ENCODE data around the gene ZBTB22.

ZBTB22 gene

DNA sequence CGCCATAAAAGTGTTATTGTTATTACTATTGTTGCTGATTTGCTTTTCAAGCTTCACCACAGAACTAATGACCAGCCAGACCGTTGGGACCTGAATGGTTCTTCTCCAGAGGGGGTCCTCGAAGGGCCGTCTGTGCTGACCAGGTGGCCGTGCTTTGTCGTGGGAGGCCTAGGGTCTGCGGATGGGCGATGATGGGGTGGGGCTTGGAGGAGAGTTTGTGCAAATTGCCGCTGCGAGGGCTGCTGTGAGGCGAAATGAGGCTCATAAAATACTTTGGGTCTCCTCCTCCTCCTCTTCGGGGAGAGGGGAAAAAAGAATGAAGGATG, 6.0 kb upstream of the ZBTB22 start:
- peak overlapping the region; percentile 96 for H3K4me2 ChIP-seq (ENCODE audit: low read length)
- peak overlapping the region; percentile 91 for H3K4me3 ChIP-seq (ENCODE audit: low read depth, low read length)
- TF ChIP-seq, protein P1, sequence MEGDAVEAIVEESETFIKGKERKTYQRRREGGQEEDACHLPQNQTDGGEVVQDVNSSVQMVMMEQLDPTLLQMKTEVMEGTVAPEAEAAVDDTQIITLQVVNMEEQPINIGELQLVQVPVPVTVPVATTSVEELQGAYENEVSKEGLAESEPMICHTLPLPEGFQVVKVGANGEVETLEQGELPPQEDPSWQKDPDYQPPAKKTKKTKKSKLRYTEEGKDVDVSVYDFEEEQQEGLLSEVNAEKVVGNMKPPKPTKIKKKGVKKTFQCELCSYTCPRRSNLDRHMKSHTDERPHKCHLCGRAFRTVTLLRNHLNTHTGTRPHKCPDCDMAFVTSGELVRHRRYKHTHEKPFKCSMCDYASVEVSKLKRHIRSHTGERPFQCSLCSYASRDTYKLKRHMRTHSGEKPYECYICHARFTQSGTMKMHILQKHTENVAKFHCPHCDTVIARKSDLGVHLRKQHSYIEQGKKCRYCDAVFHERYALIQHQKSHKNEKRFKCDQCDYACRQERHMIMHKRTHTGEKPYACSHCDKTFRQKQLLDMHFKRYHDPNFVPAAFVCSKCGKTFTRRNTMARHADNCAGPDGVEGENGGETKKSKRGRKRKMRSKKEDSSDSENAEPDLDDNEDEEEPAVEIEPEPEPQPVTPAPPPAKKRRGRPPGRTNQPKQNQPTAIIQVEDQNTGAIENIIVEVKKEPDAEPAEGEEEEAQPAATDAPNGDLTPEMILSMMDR (IDR thresholded peaks at IDR 0.05) = no peak
- H2AFZ ChIP-seq = peak overlapping the region; percentile 93
- H3K27ac ChIP-seq = peak overlapping the region; percentile 86
- peaks cover 7% of the 10 kb centered on the region for H3K79me2 ChIP-seq
- H3K4me1 ChIP-seq = peaks cover 33% of the 10 kb centered on the region
- H3K27me3 ChIP-seq (ENCODE audit: control insufficient read depth, insufficient read depth, low read length) = no peaks in the 10 kb centered on the region
- no peaks in the 10 kb centered on the region for H3K36me3 ChIP-seq (ENCODE audit: control insufficient read depth, insufficient read depth, low read length)
- no peaks in the 10 kb centered on the region for H3K9me3 ChIP-seq (ENCODE audit: control insufficient read depth, low read length)
- peak overlapping the region; percentile 5 for H3K9ac ChIP-seq

DNA sequence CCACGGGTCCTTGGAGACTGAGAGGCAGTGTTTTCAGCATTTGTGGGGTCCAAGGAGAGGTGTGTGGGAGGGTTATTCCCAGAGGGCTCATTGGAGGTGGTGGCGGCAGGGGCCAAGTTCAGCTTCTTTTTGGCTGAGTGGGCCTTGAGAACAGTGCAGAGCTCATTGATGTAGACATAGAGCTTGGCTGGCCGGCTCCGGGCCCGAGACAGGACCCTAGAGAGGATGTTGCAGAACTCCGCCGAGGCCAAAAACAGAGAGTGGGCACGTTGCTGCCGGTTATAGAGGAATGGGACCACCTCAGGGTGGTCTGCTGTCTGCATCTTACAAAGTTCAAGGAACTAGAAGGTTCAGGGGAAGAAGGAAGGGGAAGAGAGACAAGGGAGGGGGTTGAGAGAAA, 3.7 kb upstream of the ZBTB22 start:
- Histone ChIP-seq H3K36me3 (ENCODE audit: control insufficient read depth, insufficient read depth, low read length) (no peaks in the 10 kb centered on the region), H3K4me3 (ENCODE audit: low read depth, low read length) (peak overlapping the region; percentile 11), H3K79me2 (peaks cover 7% of the 10 kb centered on the region), H3K4me1 (peaks cover 44% of the 10 kb centered on the region), H3K4me2 (ENCODE audit: low read length) (peak overlapping the region; percentile 54), H3K27me3 (ENCODE audit: control insufficient read depth, insufficient read depth, low read length) (no peaks in the 10 kb centered on the region), H3K27ac (peak overlapping the region; percentile 86), H2AFZ (no peak overlapping the region), H3K9ac (no peak overlapping the region), H3K9me3 (ENCODE audit: control insufficient read depth, low read length) (no peaks in the 10 kb centered on the region)
- TF ChIP-seq, protein P1 (IDR thresholded peaks at IDR 0.05) = no peak

DNA sequence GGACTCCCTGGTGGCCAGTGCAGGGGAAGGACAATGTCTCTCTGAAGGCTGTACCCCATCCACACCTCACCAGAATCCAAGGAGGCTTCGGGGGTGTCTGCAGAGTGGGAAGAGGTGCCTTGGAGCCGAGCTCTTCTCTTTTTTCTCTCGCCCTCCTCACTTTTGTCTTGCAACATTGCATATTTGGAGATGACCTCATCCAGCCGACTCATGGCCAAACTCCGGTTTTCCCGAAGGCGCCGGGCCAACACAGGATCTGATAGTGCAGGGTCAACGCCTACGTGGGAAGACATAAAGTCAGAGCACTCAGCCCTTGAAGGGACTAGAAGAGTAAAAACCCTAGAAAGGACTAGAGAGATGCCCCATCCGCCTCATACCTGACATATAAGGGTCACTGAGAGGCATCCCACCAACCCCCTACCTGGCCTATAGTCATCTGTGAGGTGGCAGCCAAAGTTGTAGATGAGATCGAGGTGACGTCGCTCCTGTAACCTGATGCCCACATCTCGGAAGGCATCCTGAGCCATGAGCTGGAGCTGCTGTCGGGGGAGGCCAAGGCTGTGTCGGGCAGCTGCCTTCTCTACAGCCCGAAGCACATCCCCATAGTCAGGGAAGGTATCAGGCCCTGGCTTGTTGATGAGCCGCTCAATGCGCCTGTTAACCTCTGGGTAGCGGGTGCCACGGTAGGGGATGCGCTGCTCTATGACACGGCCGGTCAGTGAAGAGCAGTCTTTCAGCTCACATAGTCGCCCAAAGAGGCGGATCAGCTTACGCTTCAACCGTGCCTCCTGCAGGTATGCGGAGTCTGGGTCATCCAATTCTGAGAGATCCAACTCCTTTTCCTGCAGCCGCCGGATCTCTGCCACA, 3.0 kb upstream of the ZBTB22 start:
- H3K4me3 ChIP-seq (ENCODE audit: low read depth, low read length) = peak overlapping the region; percentile 11
- peaks cover 7% of the 10 kb centered on the region for H3K79me2 ChIP-seq
- no peaks in the 10 kb centered on the region for H3K9me3 ChIP-seq (ENCODE audit: control insufficient read depth, low read length)
- peak overlapping the region; percentile 3 for H2AFZ ChIP-seq
- peaks cover 44% of the 10 kb centered on the region for H3K4me1 ChIP-seq
- no peak overlapping the region for H3K9ac ChIP-seq
- no peaks in the 10 kb centered on the region for H3K36me3 ChIP-seq (ENCODE audit: control insufficient read depth, insufficient read depth, low read length)
- H3K27ac ChIP-seq = peak overlapping the region; percentile 86
- TF ChIP-seq, protein P1 (IDR thresholded peaks at IDR 0.05) = no peak
- peak overlapping the region; percentile 54 for H3K4me2 ChIP-seq (ENCODE audit: low read length)
- no peaks in the 10 kb centered on the region for H3K27me3 ChIP-seq (ENCODE audit: control insufficient read depth, insufficient read depth, low read length)

DNA sequence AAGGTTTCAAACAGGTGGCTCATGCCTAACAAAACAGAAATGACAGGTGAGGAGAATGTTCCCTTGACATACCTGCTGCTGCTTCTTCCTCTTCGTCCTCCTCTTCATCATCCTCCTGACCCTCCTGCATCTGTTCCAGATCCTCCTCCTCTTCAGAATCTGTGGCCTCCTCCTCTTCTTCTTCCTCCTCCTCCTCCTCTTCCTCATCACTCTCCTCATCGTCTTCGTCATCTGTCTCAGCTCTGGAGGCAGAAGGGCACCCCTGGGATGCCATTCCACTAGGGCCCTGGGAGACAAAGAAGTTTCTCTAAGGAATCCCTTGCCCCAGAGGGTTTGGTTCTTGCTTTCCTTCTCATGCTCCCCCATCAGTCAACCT, 2.4 kb upstream of the ZBTB22 start:
- H3K27me3 ChIP-seq (ENCODE audit: control insufficient read depth, insufficient read depth, low read length) = no peaks in the 10 kb centered on the region
- peaks cover 47% of the 10 kb centered on the region for H3K4me1 ChIP-seq
- peak overlapping the region; percentile 86 for H3K27ac ChIP-seq

More for the DNA sequence above, 2.4 kb upstream of the ZBTB22 start:
- peak overlapping the region; percentile 54 for H3K4me2 ChIP-seq (ENCODE audit: low read length)
- no peaks in the 10 kb centered on the region for H3K9me3 ChIP-seq (ENCODE audit: control insufficient read depth, low read length)
- H3K9ac ChIP-seq = no peak overlapping the region
- no peak overlapping the region for H2AFZ ChIP-seq
- TF ChIP-seq, protein P1 (IDR thresholded peaks at IDR 0.05) = no peak
- H3K79me2 ChIP-seq = peaks cover 7% of the 10 kb centered on the region
- peak overlapping the region; percentile 11 for H3K4me3 ChIP-seq (ENCODE audit: low read depth, low read length)
- H3K36me3 ChIP-seq (ENCODE audit: control insufficient read depth, insufficient read depth, low read length) = no peaks in the 10 kb centered on the region

Data from parathyroid adenoma (tissue), 2 donors.